ENCODE data around the gene CEACAM16. TPM values are rescaled to one million over a fixed set of nuclear protein-coding genes. Genes with fewer than 3 reads are reported as not detected.

Gene CEACAM16
- total RNA-seq, 1 donor from 2014 or later, result not detected

- Mint-ChIP-seq H3K36me3 (ENCODE audit: insufficient read depth) (no peaks in the 10 kb centered on the region), H3K4me1 (ENCODE audit: low read depth) (peaks cover 16% of the 10 kb centered on the region), H3K9me3 (ENCODE audit: low read depth) (no peaks in the 10 kb centered on the region), H3K27me3 (peaks cover 3% of the 10 kb centered on the region), H3K4me3 (ENCODE audit: low read depth) (no peak overlapping the region), H3K27ac (no peak overlapping the region)
- DNase-seq (ENCODE audit: low spot score, unreplicated experiment), result no peak
- TF ChIP-seq CTCF (IDR thresholded peaks at IDR 0.05; ENCODE audit: unreplicated experiment), result no peak
These were observed 8.9 kb upstream of the CEACAM16 start for GRCh38 chr19:44690131-44690440.

- peaks cover 28% of the 10 kb centered on the region for H3K4me1 Mint-ChIP-seq (ENCODE audit: low read depth)
- H3K27me3 Mint-ChIP-seq, result no peaks in the 10 kb centered on the region
- TF ChIP-seq CTCF (IDR thresholded peaks at IDR 0.05; ENCODE audit: unreplicated experiment), result no peak
- peak overlapping the region; percentile 57 for H3K27ac Mint-ChIP-seq
- no peak overlapping the region for H3K4me3 Mint-ChIP-seq (ENCODE audit: low read depth)
- no peaks in the 10 kb centered on the region for H3K9me3 Mint-ChIP-seq (ENCODE audit: low read depth)
- no peaks in the 10 kb centered on the region for H3K36me3 Mint-ChIP-seq (ENCODE audit: insufficient read depth)
- no peak for DNase-seq (ENCODE audit: low spot score, unreplicated experiment)
These were observed 6.6 kb upstream of the CEACAM16 start for GRCh38 chr19:44692379-44692721.

DNA sequence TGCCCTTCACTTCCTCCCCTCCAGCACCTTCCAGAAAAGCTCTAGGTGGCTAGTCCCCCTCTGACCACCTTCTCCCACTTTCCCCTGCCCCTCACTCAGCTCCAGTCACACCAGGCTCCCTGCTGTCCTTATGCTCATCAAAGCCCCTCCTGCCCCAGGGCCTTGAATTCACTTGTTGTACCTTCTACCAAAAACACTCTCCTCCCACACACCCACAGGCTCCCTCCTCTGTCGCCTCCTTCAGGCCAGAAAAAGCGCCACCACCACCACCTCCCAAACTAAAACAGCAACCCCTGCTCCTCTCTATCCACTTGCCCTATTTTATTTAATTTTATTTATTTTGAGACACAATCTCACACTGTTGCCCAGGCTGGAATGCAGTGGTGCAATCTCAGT is 4.8 kb upstream of the CEACAM16 start:
- no peak for DNase-seq (ENCODE audit: low spot score, unreplicated experiment)
- no peaks in the 10 kb centered on the region for H3K27me3 Mint-ChIP-seq
- H3K36me3 Mint-ChIP-seq (ENCODE audit: insufficient read depth), result no peaks in the 10 kb centered on the region
- peak; percentile 33 for TF ChIP-seq CTCF (IDR thresholded peaks at IDR 0.05; ENCODE audit: unreplicated experiment)
- H3K9me3 Mint-ChIP-seq (ENCODE audit: low read depth), result no peaks in the 10 kb centered on the region
- H3K27ac Mint-ChIP-seq, result peak overlapping the region; percentile 47
- no peak overlapping the region for H3K4me3 Mint-ChIP-seq (ENCODE audit: low read depth)
- peaks cover 28% of the 10 kb centered on the region for H3K4me1 Mint-ChIP-seq (ENCODE audit: low read depth)

DNA sequence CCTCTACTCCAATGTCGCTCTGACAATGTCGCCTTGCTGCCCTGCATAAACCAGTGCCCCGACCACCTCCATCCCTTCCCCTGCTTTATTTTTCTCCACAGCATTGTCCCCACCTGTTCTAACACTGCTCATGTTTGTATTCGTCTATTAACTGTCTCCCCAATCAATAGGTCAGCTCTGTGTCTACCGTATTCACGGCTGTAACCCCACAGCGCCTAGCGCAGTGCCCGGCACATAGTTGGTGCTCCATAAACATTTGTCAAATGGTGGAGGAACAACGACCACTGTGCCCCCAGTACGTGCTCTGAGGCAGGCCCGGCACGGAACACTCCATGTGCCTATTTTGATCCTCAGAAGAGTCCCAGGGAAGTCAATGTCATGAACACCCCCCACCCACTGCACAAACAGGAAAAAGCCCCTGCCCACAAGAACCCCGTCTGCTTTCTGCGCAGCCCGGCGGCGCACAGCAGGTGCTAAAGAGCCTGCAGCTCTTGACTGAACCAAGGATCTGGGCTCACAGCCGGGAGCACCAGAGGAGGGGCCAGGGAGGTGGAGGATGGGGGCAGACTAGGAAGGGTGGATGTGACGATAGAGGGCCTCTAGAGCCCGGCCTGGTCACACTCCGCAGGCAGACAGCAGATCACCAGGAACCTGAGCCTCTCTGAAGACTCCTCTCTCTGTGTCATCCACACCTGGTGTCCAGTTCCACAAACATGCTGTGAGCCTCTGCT is 1.8 kb upstream of the CEACAM16 start:
- no peak overlapping the region for H3K4me3 Mint-ChIP-seq (ENCODE audit: low read depth)
- H3K9me3 Mint-ChIP-seq (ENCODE audit: low read depth), result no peaks in the 10 kb centered on the region
- H3K36me3 Mint-ChIP-seq (ENCODE audit: insufficient read depth), result no peaks in the 10 kb centered on the region
- H3K27ac Mint-ChIP-seq, result peak overlapping the region; percentile 84
- no peak for DNase-seq (ENCODE audit: low spot score, unreplicated experiment)
- H3K27me3 Mint-ChIP-seq, result no peaks in the 10 kb centered on the region
- no peak for TF ChIP-seq CTCF (IDR thresholded peaks at IDR 0.05; ENCODE audit: unreplicated experiment)
- peaks cover 23% of the 10 kb centered on the region for H3K4me1 Mint-ChIP-seq (ENCODE audit: low read depth)

DNA sequence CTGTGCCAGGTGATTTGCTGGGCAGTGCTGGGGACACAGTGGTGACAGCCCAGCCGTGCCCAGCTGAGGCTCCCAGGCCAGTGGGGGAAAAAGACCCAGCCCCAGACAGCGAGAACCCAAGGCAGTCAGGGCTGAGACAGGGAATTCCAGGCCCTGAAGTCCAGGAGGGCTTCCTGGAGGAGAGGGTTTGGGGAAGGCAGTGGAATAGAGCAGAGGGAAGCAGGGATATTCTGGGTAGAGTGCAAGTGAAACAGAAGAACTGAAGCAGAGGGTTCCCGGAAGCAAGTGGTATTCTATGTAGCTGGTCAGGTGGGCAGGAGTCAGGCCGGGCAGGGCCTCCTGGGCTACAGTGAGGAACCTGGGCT is 1.3 kb upstream of the CEACAM16 start:
- H3K4me1 Mint-ChIP-seq (ENCODE audit: low read depth), result peaks cover 17% of the 10 kb centered on the region
- no peak for TF ChIP-seq CTCF (IDR thresholded peaks at IDR 0.05; ENCODE audit: unreplicated experiment)
- DNase-seq (ENCODE audit: low spot score, unreplicated experiment), result no peak
- H3K9me3 Mint-ChIP-seq (ENCODE audit: low read depth), result no peaks in the 10 kb centered on the region
- no peaks in the 10 kb centered on the region for H3K36me3 Mint-ChIP-seq (ENCODE audit: insufficient read depth)
- no peaks in the 10 kb centered on the region for H3K27me3 Mint-ChIP-seq
- H3K27ac Mint-ChIP-seq, result peak overlapping the region; percentile 64
- H3K4me3 Mint-ChIP-seq (ENCODE audit: low read depth), result no peak overlapping the region
